HG03354 (cell line): ENCODE results near the gene ZNF100.
"Not testable (repeated sequence)": the region's sequence is repeated elsewhere in the genome, so short reads cannot be mapped to it uniquely, and the experiment has no call there.

ENCODE experiments used
- ATAC-seq: cut with Tn5 transposase; IDR thresholded peaks from one replicate; pipeline ENCODE4 v1.9.1; 2021; ENCODE audit warnings: mild to moderate bottlenecking; ENCODE audit not compliant: unreplicated experiment, poor library complexity, severe bottlenecking

Gene ZNF100

GRCh38 chr19:21767065-21767800 is at the start of gene ZNF100:
ZNF100 (minus strand) TSS chr19:21767579; CDS start chr19:21767429, 150 bp downstream.
- ATAC-seq, result peak; percentile 97

GRCh38 chr19:21812448-21812847 is 45.1 kb upstream of the ZNF100 start:
- no peak for ATAC-seq

- not testable (repeated sequence) for ATAC-seq
Observed at GRCh38 chr19:21808400-21809000, 41.1 kb upstream of the ZNF100 start.

GRCh38 chr19:21789466-21790085 is 22.2 kb upstream of the ZNF100 start:
- no peak for ATAC-seq

- no peak for ATAC-seq
Observed at GRCh38 chr19:21786936-21787335, 19.6 kb upstream of the ZNF100 start.

GRCh38 chr19:21775792-21776191 is 8.4 kb upstream of the ZNF100 start:
- not testable (repeated sequence) for ATAC-seq

GRCh38 chr19:21766705-21767064 is 694 bp downstream of the ZNF100 start:
- ATAC-seq, result peak; percentile 11

- no peak for ATAC-seq
Observed at GRCh38 chr19:21765151-21765550, 2.2 kb downstream of the ZNF100 start.

GRCh38 chr19:21761547-21761946 is 5.8 kb downstream of the ZNF100 start:
- ATAC-seq, result not testable (repeated sequence)

GRCh38 chr19:21758296-21758695 is 9.1 kb downstream of the ZNF100 start:
- ATAC-seq, result no peak

- not testable (repeated sequence) for ATAC-seq
Observed at GRCh38 chr19:21755555-21755954, 11.8 kb downstream of the ZNF100 start.

- ATAC-seq, result no peak
Observed at GRCh38 chr19:21751384-21751783, 16.0 kb downstream of the ZNF100 start.

GRCh38 chr19:21750586-21751128 is 16.7 kb downstream of the ZNF100 start:
- no peak for ATAC-seq

- no peak for ATAC-seq
Observed at GRCh38 chr19:21749090-21749489, 18.3 kb downstream of the ZNF100 start.

- no peak for ATAC-seq
Observed at GRCh38 chr19:21748088-21748487, 19.3 kb downstream of the ZNF100 start.

- ATAC-seq, result no peak
Observed at GRCh38 chr19:21740559-21740958, 26.8 kb downstream of the ZNF100 start.

- not testable (repeated sequence) for ATAC-seq
Observed at GRCh38 chr19:21726942-21727747, 40.2 kb downstream of the ZNF100 start.

GRCh38 chr19:21713761-21714160 is 53.6 kb downstream of the ZNF100 start:
- no peak for ATAC-seq

- ATAC-seq, result no peak
Observed at GRCh38 chr19:21709464-21709863, 57.9 kb downstream of the ZNF100 start.

GRCh38 chr19:21707878-21708277 is 59.5 kb downstream of the ZNF100 start:
- ATAC-seq, result not testable (repeated sequence)
